CD4-positive, alpha-beta T cell (primary cell): ENCODE results near the gene S100A14. TPM values are rescaled to one million over a fixed set of nuclear protein-coding genes. Genes with fewer than 3 reads are reported as not detected.

Experiments
- ATAC-seq: fragments of 200-7000 bp; cut with Tn5 transposase; one replicate; pipeline ENCODE4 v1.10.0; 2022; ENCODE audit warnings: mild to moderate bottlenecking; ENCODE audit not compliant: poor library complexity
- CTCF ChIA-PET: fragments of 350-600 bp; sonication (Branson Sonifier 250); formaldehyde crosslinking; loops from one replicate; lab custom pipeline; 2021; ENCODE audit warnings: antibody characterized with exemption, inconsistent platforms; lab: Charles Lee
- POLR2A ChIA-PET: fragments of 350-600 bp; sonication (Branson Sonifier 250); formaldehyde crosslinking; loops from one replicate; lab custom pipeline; 2021; ENCODE audit warnings: antibody characterized with exemption, inconsistent platforms; lab: Charles Lee
- DNase-seq, 14 experiments: peaks; one replicate each; pipeline ENCODE4 v3.0.0-alpha.2; 2013 to 2020; ENCODE audit warnings: mixed read lengths in 2 of 14
- H3K27ac ChIP-seq, 2 donors: one replicate each; pipeline versions ENCODE4 v1.5.1 to v1.7.0; 2013; ENCODE audit warnings: low read length in 2 of 2, low read depth in 1 of 2, mild to moderate bottlenecking in 1 of 2
- H3K27me3 ChIP-seq, 2 experiments: 1 replicate in 1 of 2; 2 replicates in 1 of 2; pipeline versions ENCODE4 v1.6.1 to v1.7.0; 2013; ENCODE audit warnings: low read length in 2 of 2, control low read depth in 1 of 2, mild to moderate bottlenecking in 1 of 2, moderate library complexity in 1 of 2; ENCODE audit not compliant: insufficient read depth in 2 of 2, control insufficient read depth in 1 of 2
- H3K36me3 ChIP-seq: one replicate; pipeline ENCODE4 v1.6.1; 2013; ENCODE audit warnings: low read length, control low read depth; ENCODE audit not compliant: insufficient read depth
- H3K4me1 ChIP-seq: one replicate; pipeline ENCODE4 v1.6.1; 2013; ENCODE audit warnings: low read length, control low read depth; ENCODE audit not compliant: insufficient read depth
- H3K4me3 ChIP-seq: one replicate; pipeline ENCODE4 v1.5.1; 2013; ENCODE audit warnings: mild to moderate bottlenecking, low read length, moderate library complexity
- H3K9me3 ChIP-seq, 2 experiments: 1 replicate in 1 of 2; 2 replicates in 1 of 2; pipeline versions ENCODE4 v1.6.1 to v1.7.0; 2013; ENCODE audit warnings: low read length in 2 of 2, mild to moderate bottlenecking in 2 of 2, control low read depth in 1 of 2, moderate library complexity in 1 of 2; ENCODE audit not compliant: control insufficient read depth in 1 of 2, insufficient read depth in 1 of 2
- H3K27ac Mint-ChIP-seq: one replicate; pipeline ENCODE4 v1.8.0; 2020; ENCODE audit warnings: mixed read lengths
- H3K27me3 Mint-ChIP-seq: one replicate; pipeline ENCODE4 v1.8.0; 2021; ENCODE audit warnings: mixed read lengths
- H3K36me3 Mint-ChIP-seq: one replicate; pipeline ENCODE4 v1.8.0; 2021; ENCODE audit warnings: low read depth, mixed read lengths
- H3K4me1 Mint-ChIP-seq: one replicate; pipeline ENCODE4 v1.8.0; 2021; ENCODE audit warnings: low read depth, mixed read lengths
- H3K4me3 Mint-ChIP-seq: one replicate; pipeline ENCODE4 v1.8.0; 2020; ENCODE audit warnings: mild to moderate bottlenecking, mixed read lengths
- H3K9me3 Mint-ChIP-seq: one replicate; pipeline ENCODE4 v1.8.0; 2020; ENCODE audit warnings: mixed read lengths
- CTCF ChIP-seq: fragments of 200-600 bp; IDR thresholded peaks from one replicate; pipeline ENCODE4 v1.8.0; 2022; ENCODE audit warnings: antibody characterized with exemption, mild to moderate bottlenecking
- intact Hi-C, 2 experiments: fragments of 100-400 bp; cut with DNase I in 1 of 2; cut with micrococcal nuclease in 1 of 2; formaldehyde crosslinking; loops; one replicate each; pipeline versions ENCODE4 v1.15.1 to v1.9.0; 2023 to 2025; cut with DNase I, micrococcal nuclease
- total RNA-seq, 174 experiments: library from RNA in 2 of 174; stranded (reverse) in 2 of 174; gene quantifications; one replicate each; pipeline ENCODE4 v1.2.3 and lab custom pipeline; 2021 to 2026

The S100A14 gene
- total RNA-seq, 2 experiments from 2014 or later = not detected

DNA sequence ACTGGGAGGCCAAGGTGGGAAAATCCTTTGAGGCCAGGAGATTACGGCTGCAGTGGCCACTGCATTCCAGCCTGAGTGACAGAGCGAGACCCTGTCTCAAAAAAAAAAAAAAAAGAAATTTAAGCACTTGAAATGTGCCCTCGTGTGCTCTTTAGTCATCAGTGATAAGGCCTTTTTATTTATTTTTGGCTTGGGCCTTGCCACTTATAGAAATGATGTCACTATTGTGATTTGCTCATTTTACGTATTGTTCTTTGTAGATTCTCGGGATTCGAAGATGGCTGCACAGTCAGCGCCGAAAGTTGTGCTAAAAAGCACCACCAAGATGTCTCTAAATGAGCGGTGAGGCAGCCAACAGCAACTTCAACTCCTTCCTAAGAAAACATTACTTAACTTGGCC, 20.2 kb upstream of the S100A14 start:
- Histone ChIP-seq H3K27me3 (no peaks in the 10 kb centered on the region), H3K4me1 (peaks cover 39% of the 10 kb centered on the region), H3K4me3 (no peak overlapping the region), H3K27ac (no peak overlapping the region), H3K9me3 (no peaks in the 10 kb centered on the region), H3K36me3 (peaks cover 55% of the 10 kb centered on the region)
- H3K27ac Mint-ChIP-seq = peak overlapping the region; percentile 100
- no peak for DNase-seq
- no peaks in the 10 kb centered on the region for H3K9me3 Mint-ChIP-seq
- POLR2A ChIA-PET = no interaction called here
- intact Hi-C loops = loop anchor here in 1 of 2 experiments (2.0 kb wide), 1 partner anchor 90 kb away; no protein-coding TSS in a partner anchor
- no peak for TF ChIP-seq CTCF
- peak overlapping the region; percentile 89 for H3K4me3 Mint-ChIP-seq
- peaks cover 71% of the 10 kb centered on the region for H3K36me3 Mint-ChIP-seq
- CTCF ChIA-PET = no interaction called here
- H3K4me1 Mint-ChIP-seq = peaks cover 58% of the 10 kb centered on the region
- no peak for ATAC-seq
- H3K27me3 Mint-ChIP-seq = no peaks in the 10 kb centered on the region

DNA sequence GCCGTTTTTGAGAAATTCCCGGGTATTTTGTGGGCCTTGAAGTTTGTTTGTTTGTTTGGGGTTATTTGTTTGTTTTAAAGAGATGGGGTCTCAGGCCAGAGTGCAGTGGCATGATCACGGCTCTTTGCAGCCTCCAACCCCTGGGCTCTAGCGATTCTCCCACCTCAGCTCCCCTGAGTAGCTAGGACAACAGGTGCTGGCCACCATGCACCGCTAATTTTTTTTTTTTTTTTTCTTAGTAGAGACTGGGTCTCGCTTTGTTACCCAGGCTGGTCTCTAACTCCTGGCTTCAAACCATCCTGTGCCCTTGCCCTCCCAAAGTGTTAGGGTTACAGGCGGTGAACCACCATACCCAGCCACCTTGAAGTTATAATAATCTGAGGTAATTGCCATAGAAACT, 19.7 kb upstream of the S100A14 start:
- H3K27ac Mint-ChIP-seq = peak overlapping the region; percentile 100
- H3K36me3 ChIP-seq = peaks cover 51% of the 10 kb centered on the region

More for the DNA sequence above, 19.7 kb upstream of the S100A14 start:
- TF ChIP-seq CTCF = no peak
- H3K27me3 Mint-ChIP-seq = no peaks in the 10 kb centered on the region
- ChIA-PET POLR2A (interaction anchor here (1.1 to 3.7 kb wide), 5 partner anchors 10 to 355 kb away, joined by 3 to 89 read pairs (median 35); partner anchors contain the start of genes ILF2, RPS27 and SNAPIN), CTCF (interaction anchor here (0.7 to 1.0 kb wide), 2 partner anchors 30 to 817 kb away, joined by 3 read pairs; no protein-coding TSS in a partner anchor)
- H3K4me3 Mint-ChIP-seq = peak overlapping the region; percentile 87
- no peak for DNase-seq
- H3K27ac ChIP-seq = peak overlapping the region in 1 of 2 donors; percentile 10
- peaks cover 53% of the 10 kb centered on the region for H3K4me1 Mint-ChIP-seq
- intact Hi-C loops = loop anchor here (2.0 kb wide), 3 partner anchors 13 to 91 kb away; partner anchors contain the start of gene ILF2 (in 2 of the 2)
- ATAC-seq = no peak
- H3K9me3 ChIP-seq = no peaks in the 10 kb centered on the region
- no peaks in the 10 kb centered on the region for H3K9me3 Mint-ChIP-seq
- H3K36me3 Mint-ChIP-seq = peaks cover 67% of the 10 kb centered on the region
- H3K4me1 ChIP-seq = peaks cover 39% of the 10 kb centered on the region
- no peaks in the 10 kb centered on the region for H3K27me3 ChIP-seq
- peak overlapping the region; percentile 83 for H3K4me3 ChIP-seq
